SK-N-MC (cell line): ENCODE data around the gene RTN3.

Experiments
- EZH2 ChIP-seq: fragments of 200-600 bp; sonication (generic); IDR thresholded peaks from one replicate; pipeline ENCODE4 v1.6.1; 2017; ENCODE audit warnings: antibody characterized with exemption
- FOXP2 ChIP-seq: optimal IDR thresholded peaks from 2 replicates; pipeline ENCODE3; 2011; ENCODE audit warnings: mild to moderate bottlenecking, moderate library complexity; ENCODE audit not compliant: insufficient read depth; ENCODE audit errors: extremely low read length, control extremely low read depth
- POLR2AphosphoS5 ChIP-seq: IDR thresholded peaks from 2 replicates; pipeline ENCODE4 v1.6.1; 2012; ENCODE audit warnings: mild to moderate bottlenecking, low read depth, low read length, borderline replicate concordance

GRCh38 chr11:63660972-63661371 lies 20.3 kb upstream of the RTN3 start:
- TF ChIP-seq POLR2AphosphoS5 (no peak), EZH2 (no peak), FOXP2 (no peak)
